HepG2 (cell line): ENCODE results near the gene PCIF1. TPM values are rescaled to one million over a fixed set of nuclear protein-coding genes. Genes with fewer than 3 reads are reported as not detected.

Experiments
- ATAC-seq: fragments of 200-7000 bp; cut with Tn5 transposase; 3 replicates; pipeline ENCODE4 v1.9.1; 2020; ENCODE audit warnings: mild to moderate bottlenecking, moderate library complexity
- BruUV-seq: library from RNA; stranded (reverse); fragments of 400-500 nt; replicated peaks from 2 replicates; lab custom pipeline; 2021; lab: Mats Ljungman, UMichigan
- CTCF ChIA-PET: fragments of 300-600 bp; formaldehyde crosslinking; extraction: SDS; loops from one replicate; lab custom pipeline; 2021; ENCODE audit warnings: low total read pairs, inconsistent platforms, low intra/inter-chr PET ratio; lab: Yijun Ruan, JAX
- POLR2A ChIA-PET: fragments of 350-600 bp; sonication (Branson Sonifier 250); formaldehyde crosslinking; loops from one replicate; lab custom pipeline; 2020; ENCODE audit warnings: antibody characterized with exemption, inconsistent platforms; lab: Yijun Ruan, JAX
- DNase-seq: peaks from one replicate; pipeline ENCODE4 v3.0.0-alpha.2; 2015; ENCODE audit warnings: low spot score
- FAIRE-seq: peaks from 3 replicates; lab custom pipeline; 2011; peaks lifted over from hg19 to GRCh38; lab: Jason Lieb, UNC
- H2AFZ ChIP-seq: one replicate; pipeline ENCODE4 v1.6.1; 2011; ENCODE audit warnings: low read length, inconsistent platforms
- H3K27ac ChIP-seq: fragments of 300-600 bp; 3 replicates; pipeline ENCODE4 v1.8.0; 2011; ENCODE audit warnings: mixed run types, mild to moderate bottlenecking, mixed read lengths, low read length, inconsistent platforms; ENCODE audit not compliant: insufficient read depth; ENCODE audit errors: extremely low read length
- H3K27me3 ChIP-seq, 2 experiments: fragments of 200-600 bp in 1 of 2; 2 replicates in 1 of 2; 3 replicates in 1 of 2; pipeline versions ENCODE4 v1.6.0 to v1.8.0; 2011; ENCODE audit warnings: low read length in 2 of 2, mild to moderate bottlenecking in 2 of 2, moderate library complexity in 2 of 2, inconsistent platforms in 1 of 2; ENCODE audit not compliant: insufficient read depth in 2 of 2, control insufficient read depth in 1 of 2
- H3K36me3 ChIP-seq, 2 experiments: fragments of 200-600 bp in 1 of 2; replicated peaks in 1 of 2; 2 replicates in 1 of 2; 3 replicates in 1 of 2; pipeline versions ENCODE4 v1.5.1 to v1.8.0; 2011; ENCODE audit warnings: low read length in 2 of 2, inconsistent platforms in 1 of 2; ENCODE audit not compliant: insufficient read depth in 2 of 2, control insufficient read depth in 1 of 2
- H3K4me1 ChIP-seq: 2 replicates; pipeline ENCODE4 v1.5.1; 2012; ENCODE audit warnings: low read length, inconsistent platforms; ENCODE audit not compliant: insufficient read depth
- H3K4me2 ChIP-seq: 2 replicates; pipeline ENCODE4 v1.6.0; 2011; ENCODE audit warnings: low read depth, low read length, inconsistent platforms
- H3K4me3 ChIP-seq, 3 experiments: fragments of 200-600 bp in 1 of 3; sonication (generic), shearing (Covaris generic) in 1 of 3; replicated peaks in 1 of 3; 2 replicates each; pipeline ENCODE4 v1.5.1; 2011 to 2016; ENCODE audit warnings: low read length in 3 of 3, inconsistent platforms in 2 of 3, low read depth in 2 of 3, mild to moderate bottlenecking in 2 of 3, control low read depth in 1 of 3, mixed read lengths in 1 of 3; ENCODE audit not compliant: insufficient read depth in 1 of 3
- H3K79me2 ChIP-seq: one replicate; pipeline ENCODE4 v1.6.1; 2011; ENCODE audit warnings: low read length, inconsistent platforms; ENCODE audit not compliant: insufficient read depth
- H3K9ac ChIP-seq: 2 replicates; pipeline ENCODE4 v1.6.0; 2011; ENCODE audit warnings: mild to moderate bottlenecking, low read depth, low read length, inconsistent platforms; ENCODE audit not compliant: insufficient read depth
- H3K9me3 ChIP-seq: 2 replicates; pipeline ENCODE4 v1.5.1; 2012; ENCODE audit warnings: mild to moderate bottlenecking, low read length
- H4K20me1 ChIP-seq: 2 replicates; pipeline ENCODE4 v1.6.0; 2011; ENCODE audit warnings: inconsistent platforms, mild to moderate bottlenecking, low read length, moderate library complexity; ENCODE audit not compliant: insufficient read depth
- ATF7 ChIP-seq, 2 experiments: fragments of 450-650 bp in 1 of 2; sonication (generic) in 1 of 2; formaldehyde crosslinking in 1 of 2; IDR thresholded peaks; 2 replicates each; pipeline versions ENCODE4 v1.4.0 to v1.6.1; 2016 to 2020; ENCODE audit warnings: antibody characterized with exemption in 1 of 2, mild to moderate bottlenecking in 1 of 2, missing genetic modification reagents in 1 of 2
- HOXA9 ChIP-seq: sonication (generic); formaldehyde crosslinking; IDR thresholded peaks from 2 replicates; pipeline ENCODE4 v1.8.1; 2022; ENCODE audit warnings: missing genetic modification reagents, mild to moderate bottlenecking, moderate library complexity, borderline replicate concordance
- MAFG ChIP-seq: sonication (generic); formaldehyde crosslinking; IDR thresholded peaks from 2 replicates; pipeline ENCODE4 v1.5.1; 2020; ENCODE audit warnings: mild to moderate bottlenecking, missing genetic modification reagents
- MTA1 ChIP-seq: sonication (generic); formaldehyde crosslinking; IDR thresholded peaks from 2 replicates; pipeline ENCODE4 v1.4.0; 2020; ENCODE audit warnings: missing genetic modification reagents, mild to moderate bottlenecking, borderline replicate concordance
- SAFB2 ChIP-seq: sonication (generic); formaldehyde crosslinking; IDR thresholded peaks from 2 replicates; pipeline ENCODE4 v1.5.1; 2020; ENCODE audit warnings: missing genetic modification reagents, low read depth, mild to moderate bottlenecking, borderline replicate concordance
- SOX13 ChIP-seq, 3 experiments: fragments of 450-650 bp in 1 of 3; sonication (generic) in 1 of 3; formaldehyde crosslinking in 1 of 3; IDR thresholded peaks in 2 of 3; conservative IDR thresholded peaks in 1 of 3; 2 replicates each; pipeline versions ENCODE4 v1.5.0 to v1.6.1; 2016 to 2020; ENCODE audit warnings: antibody characterized with exemption in 1 of 3, mild to moderate bottlenecking in 1 of 3, missing compliant biosample characterization in 1 of 3, missing genetic modification reagents in 1 of 3, moderate library complexity in 1 of 3
- YEATS4 ChIP-seq: sonication (generic); formaldehyde crosslinking; IDR thresholded peaks from 2 replicates; pipeline ENCODE4 v1.4.0; 2020; ENCODE audit warnings: missing genetic modification reagents, borderline replicate concordance
- ZNF432 ChIP-seq: sonication (generic); formaldehyde crosslinking; IDR thresholded peaks from 2 replicates; pipeline ENCODE4 v1.5.0; 2020; ENCODE audit warnings: missing genetic modification reagents, mild to moderate bottlenecking, borderline replicate concordance
- ZNF503 ChIP-seq: sonication (generic); formaldehyde crosslinking; IDR thresholded peaks from 2 replicates; pipeline ENCODE4 v1.4.0; 2020; ENCODE audit warnings: missing genetic modification reagents
- ZNF747 ChIP-seq: sonication (generic); formaldehyde crosslinking; IDR thresholded peaks from 2 replicates; pipeline ENCODE4 v1.8.1; 2023; ENCODE audit warnings: missing genetic modification reagents, mild to moderate bottlenecking, borderline replicate concordance
- ZNF768 ChIP-seq: sonication (generic); formaldehyde crosslinking; IDR thresholded peaks from 2 replicates; pipeline ENCODE4 v1.4.0; 2020; ENCODE audit warnings: missing genetic modification reagents
- WGBS: methylation state at CpG from one replicate; pipeline ENCODE4 v1.1.6; 2017; ENCODE audit warnings: low lambda C conversion rate; 5-methylcytosine and 5-hydroxymethylcytosine counted together
- in situ Hi-C: cut with HindIII; loops from 2 replicates; pipeline ENCODE4 v1.10.0; 2017; ENCODE audit warnings: low pct_unique_long_range_greater_than_20kb; ENCODE audit not compliant: extremely low pct_ligation_motif_present
- intact Hi-C: fragments of 100-400 bp; cut with micrococcal nuclease; formaldehyde crosslinking; loops from one replicate; pipeline ENCODE4 v1.10.0; 2022; ENCODE audit not compliant: unreplicated experiment
- polyA plus RNA-seq, 8 experiments: library from polyadenylated mRNA; depleted of rRNA in 3 of 8; stranded (reverse) in 7 of 8; unstranded in 1 of 8; fragments of >200 nt; fragmentation: Illumina TruSeq in 4 of 8; extraction: Trizol in 4 of 8; gene quantifications; 2 replicates each; pipeline versions ENCODE4 v1.2.1 to v1.2.3, GENCODE V29; 2011 to 2016; ENCODE audit warnings: low read depth in 4 of 8, missing spikeins in 1 of 8, mixed read lengths in 1 of 8; ENCODE audit not compliant: insufficient read depth in 1 of 8
- total RNA-seq, 5 experiments: library from RNA; depleted of rRNA; stranded (reverse); fragments of >200 nt; fragmentation: Illumina TruSeq; extraction: Trizol; gene quantifications; 2 replicates each; pipeline ENCODE4 v1.2.3, GENCODE V29; 2016; ENCODE audit warnings: low read depth in 1 of 5
- TF ChIP-seq, protein P1 (sequence below): sonication (generic); formaldehyde crosslinking; IDR thresholded peaks from 2 replicates; pipeline ENCODE4 v1.5.1; 2020; ENCODE audit warnings: mild to moderate bottlenecking, missing genetic modification reagents, moderate library complexity

PCIF1 gene
- total and polyA plus RNA-seq, 2 of the 13 experiments (the other 11 are each of a cell fraction or from before 2014, with no cell fraction given) = 20.9 to 24.4 TPM

DNA sequence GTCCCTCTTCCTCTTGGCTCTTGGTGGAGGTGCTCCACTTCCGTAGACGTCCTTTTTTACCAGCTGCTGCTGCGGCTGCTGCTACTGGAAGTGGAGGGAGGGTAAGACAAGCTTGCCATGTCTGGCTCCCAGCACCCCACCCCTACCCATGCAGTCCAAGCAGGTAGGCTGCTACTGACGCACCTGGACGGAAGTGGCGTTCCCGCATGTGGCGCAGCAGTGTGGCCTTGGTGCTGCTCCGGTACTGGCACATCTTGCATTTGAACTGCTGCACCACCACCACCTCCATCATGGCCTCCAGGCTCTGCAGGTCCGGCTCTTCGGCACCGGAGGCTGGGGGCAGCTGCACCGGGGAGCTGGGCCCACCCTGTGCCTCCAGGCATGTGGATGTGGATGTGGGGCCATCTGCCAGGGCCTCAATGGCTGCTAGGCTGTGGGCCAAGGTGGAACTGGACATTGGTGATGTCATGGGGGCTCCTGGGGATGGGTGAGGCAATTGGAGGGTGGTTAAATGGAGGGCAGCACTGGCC, 33.1 kb downstream of the PCIF1 start:
- POLR2A ChIA-PET = no interaction called here
- H3K4me3 ChIP-seq = no peak overlapping the region
- BruUV-seq = no TSS peak
- H3K4me1 ChIP-seq = peaks cover 20% of the 10 kb centered on the region
- H3K36me3 ChIP-seq = peaks cover 25 to 50% of the 10 kb centered on the region in 2 experiments
- no peak for FAIRE-seq
- TF ChIP-seq ZNF747 (CRISPR knock-in tag) (no peak), MTA1 (CRISPR knock-in tag) (peak; percentile 66; the same call in 1 of the 2 replicates), SAFB2 (CRISPR knock-in tag) (no peak), HOXA9 (0 out of 2 replicates have a peak, but pooled peaks have one; percentile 24), YEATS4 (no peak), ZNF503 (CRISPR knock-in tag) (no peak), SOX13 (IDR thresholded peaks at IDR 0.05) (no peak), SOX13 (CRISPR knock-in tag; conservative IDR thresholded peaks at IDR 0.05 in 1 of 2, IDR thresholded peaks at IDR 0.05 in 1 of 2) (no peak), MAFG (CRISPR knock-in tag) (0 out of 2 replicates have a peak, but pooled peaks have one; percentile 35), ATF7 (IDR thresholded peaks at IDR 0.05) (peak; percentile 56), ATF7 (CRISPR knock-in tag; IDR thresholded peaks at IDR 0.05) (no peak), ZNF432 (CRISPR knock-in tag) (no peak), ZNF768 (CRISPR knock-in tag) (peak; percentile 32; the same call in 1 of the 2 replicates)
- TF ChIP-seq, protein P1, sequence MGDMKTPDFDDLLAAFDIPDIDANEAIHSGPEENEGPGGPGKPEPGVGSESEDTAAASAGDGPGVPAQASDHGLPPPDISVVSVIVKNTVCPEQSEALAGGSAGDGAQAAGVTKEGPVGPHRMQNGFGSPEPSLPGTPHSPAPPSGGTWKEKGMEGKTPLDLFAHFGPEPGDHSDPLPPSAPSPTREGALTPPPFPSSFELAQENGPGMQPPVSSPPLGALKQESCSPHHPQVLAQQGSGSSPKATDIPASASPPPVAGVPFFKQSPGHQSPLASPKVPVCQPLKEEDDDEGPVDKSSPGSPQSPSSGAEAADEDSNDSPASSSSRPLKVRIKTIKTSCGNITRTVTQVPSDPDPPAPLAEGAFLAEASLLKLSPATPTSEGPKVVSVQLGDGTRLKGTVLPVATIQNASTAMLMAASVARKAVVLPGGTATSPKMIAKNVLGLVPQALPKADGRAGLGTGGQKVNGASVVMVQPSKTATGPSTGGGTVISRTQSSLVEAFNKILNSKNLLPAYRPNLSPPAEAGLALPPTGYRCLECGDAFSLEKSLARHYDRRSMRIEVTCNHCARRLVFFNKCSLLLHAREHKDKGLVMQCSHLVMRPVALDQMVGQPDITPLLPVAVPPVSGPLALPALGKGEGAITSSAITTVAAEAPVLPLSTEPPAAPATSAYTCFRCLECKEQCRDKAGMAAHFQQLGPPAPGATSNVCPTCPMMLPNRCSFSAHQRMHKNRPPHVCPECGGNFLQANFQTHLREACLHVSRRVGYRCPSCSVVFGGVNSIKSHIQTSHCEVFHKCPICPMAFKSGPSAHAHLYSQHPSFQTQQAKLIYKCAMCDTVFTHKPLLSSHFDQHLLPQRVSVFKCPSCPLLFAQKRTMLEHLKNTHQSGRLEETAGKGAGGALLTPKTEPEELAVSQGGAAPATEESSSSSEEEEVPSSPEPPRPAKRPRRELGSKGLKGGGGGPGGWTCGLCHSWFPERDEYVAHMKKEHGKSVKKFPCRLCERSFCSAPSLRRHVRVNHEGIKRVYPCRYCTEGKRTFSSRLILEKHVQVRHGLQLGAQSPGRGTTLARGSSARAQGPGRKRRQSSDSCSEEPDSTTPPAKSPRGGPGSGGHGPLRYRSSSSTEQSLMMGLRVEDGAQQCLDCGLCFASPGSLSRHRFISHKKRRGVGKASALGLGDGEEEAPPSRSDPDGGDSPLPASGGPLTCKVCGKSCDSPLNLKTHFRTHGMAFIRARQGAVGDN (CRISPR knock-in tag) = 0 out of 2 replicates have a peak, but pooled peaks have one; percentile 11
- 98% methylated on average over 13 of the region's 13 CpGs for WGBS
- 0 out of 2 replicates have a peak, but pooled peaks cover 2% of the 10 kb centered on the region for H4K20me1 ChIP-seq
- H3K9ac ChIP-seq = no peak overlapping the region
- no peak overlapping the region for H3K4me2 ChIP-seq
- H3K79me2 ChIP-seq = peaks cover 6% of the 10 kb centered on the region
- no peak overlapping the region for H3K27ac ChIP-seq
- H3K9me3 ChIP-seq = no peaks in the 10 kb centered on the region
- no peak for DNase-seq
- intact Hi-C loops = no loop called here
- H2AFZ ChIP-seq = no peak overlapping the region
- in situ Hi-C loops = no loop called here
- no peaks in the 10 kb centered on the region; a peak in 1 of 5 replicates for H3K27me3 ChIP-seq
- CTCF ChIA-PET = no interaction called here
- no peak for ATAC-seq
